ENCODE results near the gene SYNGR1.
"Not testable (repeated sequence)": the region's sequence is repeated elsewhere in the genome, so short reads cannot be mapped to it uniquely, and the experiment has no call there.

SYNGR1 gene

GRCh38 chr22:39317084-39317774 is 32.6 kb upstream of the SYNGR1 start:
- DNase-seq, result peak; percentile 61

- DNase-seq, result no peak
Observed at GRCh38 chr22:39317775-39318506, 31.9 kb upstream of the SYNGR1 start.

- DNase-seq, result peak; percentile 66
Observed at GRCh38 chr22:39318507-39319283, 31.1 kb upstream of the SYNGR1 start.

GRCh38 chr22:39319284-39320022 is 30.3 kb upstream of the SYNGR1 start, which contains the start of gene RPL3:
Gene RPL3, minus strand, starts transcription at chr22:39319623. Its CDS starts 26 bp downstream, at chr22:39319597.
- DNase-seq, result peak; percentile 98

GRCh38 chr22:39320616-39321029 is 29.2 kb upstream of the SYNGR1 start:
- DNase-seq, result not testable (repeated sequence)

- no peak for DNase-seq
Observed at GRCh38 chr22:39325392-39325932, 24.3 kb upstream of the SYNGR1 start.

- DNase-seq, result no peak
Observed at GRCh38 chr22:39327995-39328754, 21.6 kb upstream of the SYNGR1 start.

- DNase-seq, result not testable (repeated sequence)
Observed at GRCh38 chr22:39330553-39330952, 19.2 kb upstream of the SYNGR1 start.

GRCh38 chr22:39332441-39333064 is 17.2 kb upstream of the SYNGR1 start:
- DNase-seq, result no peak

GRCh38 chr22:39336411-39336810 is 13.4 kb upstream of the SYNGR1 start:
- DNase-seq, result no peak

- DNase-seq, result not testable (repeated sequence)
Observed at GRCh38 chr22:39339775-39340174, 10.0 kb upstream of the SYNGR1 start.

- no peak for DNase-seq
Observed at GRCh38 chr22:39341179-39341578, 8.6 kb upstream of the SYNGR1 start.

GRCh38 chr22:39343259-39344045 is 6.3 kb upstream of the SYNGR1 start:
- peak; percentile 67 for DNase-seq

- no peak for DNase-seq
Observed at GRCh38 chr22:39344046-39344390, 5.8 kb upstream of the SYNGR1 start.

GRCh38 chr22:39345231-39345630 is 4.6 kb upstream of the SYNGR1 start:
- no peak for DNase-seq

- no peak for DNase-seq
Observed at GRCh38 chr22:39348909-39349505, 784 bp upstream of the SYNGR1 start.

- DNase-seq, result peak; percentile 16
Observed at GRCh38 chr22:39349506-39349966, 255 bp upstream of the SYNGR1 start.

GRCh38 chr22:39350757-39351688 is 1.2 kb downstream of the SYNGR1 start:
- DNase-seq, result no peak
